ENCODE results near the gene CACNA2D3.

DNA sequence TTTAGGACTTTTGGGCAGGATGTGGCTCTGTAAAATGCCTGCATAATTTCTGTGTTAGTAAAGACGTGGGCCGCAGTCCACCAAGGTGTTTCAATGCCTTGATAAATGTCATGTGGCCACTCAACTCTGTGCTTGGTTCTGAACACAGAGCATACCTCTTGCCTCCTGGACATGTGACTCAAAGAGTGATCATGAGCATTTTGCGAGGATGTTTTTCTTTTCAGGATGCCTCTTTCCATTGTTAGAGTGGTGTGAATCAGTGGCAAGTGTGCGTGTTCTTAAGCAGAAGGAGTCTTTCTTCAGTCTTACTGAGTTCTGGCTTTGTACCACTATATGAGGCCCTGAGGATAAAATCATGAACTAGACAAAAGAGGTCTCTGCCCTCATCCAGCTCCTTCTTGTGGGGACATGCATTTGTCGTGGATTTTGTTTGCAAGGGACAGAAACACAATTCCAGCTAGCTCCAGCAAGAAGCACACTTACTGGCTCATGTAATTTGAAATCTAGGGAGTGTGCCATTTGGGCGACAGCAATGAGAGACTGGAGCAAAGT is 442.1 kb downstream of the CACNA2D3 start:
- TF ChIP-seq, protein P1, sequence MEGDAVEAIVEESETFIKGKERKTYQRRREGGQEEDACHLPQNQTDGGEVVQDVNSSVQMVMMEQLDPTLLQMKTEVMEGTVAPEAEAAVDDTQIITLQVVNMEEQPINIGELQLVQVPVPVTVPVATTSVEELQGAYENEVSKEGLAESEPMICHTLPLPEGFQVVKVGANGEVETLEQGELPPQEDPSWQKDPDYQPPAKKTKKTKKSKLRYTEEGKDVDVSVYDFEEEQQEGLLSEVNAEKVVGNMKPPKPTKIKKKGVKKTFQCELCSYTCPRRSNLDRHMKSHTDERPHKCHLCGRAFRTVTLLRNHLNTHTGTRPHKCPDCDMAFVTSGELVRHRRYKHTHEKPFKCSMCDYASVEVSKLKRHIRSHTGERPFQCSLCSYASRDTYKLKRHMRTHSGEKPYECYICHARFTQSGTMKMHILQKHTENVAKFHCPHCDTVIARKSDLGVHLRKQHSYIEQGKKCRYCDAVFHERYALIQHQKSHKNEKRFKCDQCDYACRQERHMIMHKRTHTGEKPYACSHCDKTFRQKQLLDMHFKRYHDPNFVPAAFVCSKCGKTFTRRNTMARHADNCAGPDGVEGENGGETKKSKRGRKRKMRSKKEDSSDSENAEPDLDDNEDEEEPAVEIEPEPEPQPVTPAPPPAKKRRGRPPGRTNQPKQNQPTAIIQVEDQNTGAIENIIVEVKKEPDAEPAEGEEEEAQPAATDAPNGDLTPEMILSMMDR (IDR thresholded peaks at IDR 0.05), result no peak
- TF ChIP-seq POLR2A (IDR thresholded peaks at IDR 0.05), result no peak
